ENCODE measurements around the gene PPTC7. TPM values are rescaled to one million over a fixed set of nuclear protein-coding genes. Genes with fewer than 3 reads are reported as not detected.

Gene PPTC7
- total and polyA plus RNA-seq, 4 donors: 5.6 to 15.7 (median 8.3) TPM

GRCh38 chr12:110616471-110617115, 33.5 kb upstream of the PPTC7 start:
- TF ChIP-seq FOXA2 (IDR thresholded peaks at IDR 0.05): no peak
- TF ChIP-seq RAD21 (IDR thresholded peaks at IDR 0.05): no peak
- no peak for TF ChIP-seq YY1 (IDR thresholded peaks at IDR 0.05)
- TF ChIP-seq, protein P1, sequence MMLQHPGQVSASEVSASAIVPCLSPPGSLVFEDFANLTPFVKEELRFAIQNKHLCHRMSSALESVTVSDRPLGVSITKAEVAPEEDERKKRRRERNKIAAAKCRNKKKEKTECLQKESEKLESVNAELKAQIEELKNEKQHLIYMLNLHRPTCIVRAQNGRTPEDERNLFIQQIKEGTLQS (IDR thresholded peaks at IDR 0.05): no peak
- TF ChIP-seq NR2F2 (IDR thresholded peaks at IDR 0.05): no peak
- TF ChIP-seq REST (IDR thresholded peaks at IDR 0.05): no peak
- no peak for TF ChIP-seq HNF4G (IDR thresholded peaks at IDR 0.05)
- TF ChIP-seq FOXA1 (IDR thresholded peaks at IDR 0.05): no peak
- no peak for TF ChIP-seq GABPA (IDR thresholded peaks at IDR 0.05 in 1 of 2, conservative IDR thresholded peaks at IDR 0.05 in 1 of 2)
- TF ChIP-seq CTCF (IDR thresholded peaks at IDR 0.05; ENCODE audit: low read depth, low read length, missing input control): no peak
- TF ChIP-seq EGR1 (IDR thresholded peaks at IDR 0.05; ENCODE audit: low read depth in 2 of 2): no peak
- no peak for TF ChIP-seq SP1 (IDR thresholded peaks at IDR 0.05)
- TF ChIP-seq, protein P2, sequence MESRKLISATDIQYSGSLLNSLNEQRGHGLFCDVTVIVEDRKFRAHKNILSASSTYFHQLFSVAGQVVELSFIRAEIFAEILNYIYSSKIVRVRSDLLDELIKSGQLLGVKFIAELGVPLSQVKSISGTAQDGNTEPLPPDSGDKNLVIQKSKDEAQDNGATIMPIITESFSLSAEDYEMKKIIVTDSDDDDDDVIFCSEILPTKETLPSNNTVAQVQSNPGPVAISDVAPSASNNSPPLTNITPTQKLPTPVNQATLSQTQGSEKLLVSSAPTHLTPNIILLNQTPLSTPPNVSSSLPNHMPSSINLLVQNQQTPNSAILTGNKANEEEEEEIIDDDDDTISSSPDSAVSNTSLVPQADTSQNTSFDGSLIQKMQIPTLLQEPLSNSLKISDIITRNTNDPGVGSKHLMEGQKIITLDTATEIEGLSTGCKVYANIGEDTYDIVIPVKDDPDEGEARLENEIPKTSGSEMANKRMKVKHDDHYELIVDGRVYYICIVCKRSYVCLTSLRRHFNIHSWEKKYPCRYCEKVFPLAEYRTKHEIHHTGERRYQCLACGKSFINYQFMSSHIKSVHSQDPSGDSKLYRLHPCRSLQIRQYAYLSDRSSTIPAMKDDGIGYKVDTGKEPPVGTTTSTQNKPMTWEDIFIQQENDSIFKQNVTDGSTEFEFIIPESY (IDR thresholded peaks at IDR 0.05): no peak
- 98% methylated on average over 5 of the region's 5 CpGs for WGBS

DNA sequence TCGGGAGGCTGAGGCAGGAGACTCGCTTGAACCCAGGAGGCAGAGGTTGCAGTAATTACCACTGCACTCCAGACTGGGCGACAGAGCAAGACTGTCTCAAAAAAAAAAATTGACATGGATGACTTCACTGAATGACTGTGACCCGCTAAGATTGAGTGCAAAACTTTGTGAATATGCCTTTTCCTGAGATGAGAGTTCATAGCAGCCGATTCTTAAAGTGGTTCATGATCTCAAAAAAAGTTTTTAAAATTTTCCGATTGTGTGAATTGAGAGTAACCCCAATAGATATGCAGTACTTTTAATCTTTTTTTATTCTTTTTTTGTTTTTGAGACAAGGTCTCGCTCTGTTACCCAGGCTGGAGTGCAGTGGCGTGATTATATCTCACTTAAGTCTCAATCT, 32.1 kb upstream of the PPTC7 start:
- Histone ChIP-seq H3K27me3 (ENCODE audit: control insufficient read depth in 4 of 4, insufficient read depth in 4 of 4, low read length in 3 of 4) (no peaks in the 10 kb centered on the region), H3K9ac (ENCODE audit: low read depth in 1 of 2, low read length in 2 of 2) (no peak overlapping the region), H3K4me3 (ENCODE audit: low read depth in 1 of 3, low read length in 3 of 3) (no peak overlapping the region), H3K4me1 (ENCODE audit: control insufficient read depth in 4 of 4, insufficient read depth in 4 of 4, low read length in 3 of 4) (peaks cover 0 to 8% (median 5%) of the 10 kb centered on the region in 4 donors), H3K9me3 (ENCODE audit: control insufficient read depth in 4 of 4, low read length in 3 of 4) (no peaks in the 10 kb centered on the region), H3K36me3 (ENCODE audit: control insufficient read depth in 4 of 4, insufficient read depth in 3 of 4, low read depth in 1 of 4, low read length in 3 of 4) (no peaks in the 10 kb centered on the region), H3K27ac (ENCODE audit: low read depth in 1 of 2, low read length in 2 of 2) (no peak overlapping the region)
- DNase-seq (ENCODE audit: low spot score): no peak
- WGBS: 94% methylated on average over 8 of the region's 8 CpGs
- no peak for TF ChIP-seq TAF1 (conservative IDR thresholded peaks at IDR 0.05)
- no peak for TF ChIP-seq HNF4G (IDR thresholded peaks at IDR 0.05)
- no peak for TF ChIP-seq RAD21 (IDR thresholded peaks at IDR 0.05)
- no peak for TF ChIP-seq HNF4A (conservative IDR thresholded peaks at IDR 0.05)
- no peak for TF ChIP-seq RXRA (IDR thresholded peaks at IDR 0.05)
- no peak for TF ChIP-seq JUND (IDR thresholded peaks at IDR 0.05)
- TF ChIP-seq, protein P3, sequence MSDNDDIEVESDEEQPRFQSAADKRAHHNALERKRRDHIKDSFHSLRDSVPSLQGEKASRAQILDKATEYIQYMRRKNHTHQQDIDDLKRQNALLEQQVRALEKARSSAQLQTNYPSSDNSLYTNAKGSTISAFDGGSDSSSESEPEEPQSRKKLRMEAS (IDR thresholded peaks at IDR 0.05): no peak
- no peak for TF ChIP-seq SP1 (IDR thresholded peaks at IDR 0.05)
- TF ChIP-seq CTCF (IDR thresholded peaks at IDR 0.05; ENCODE audit: low read depth, low read length, missing input control): no peak
- TF ChIP-seq, protein P2 (IDR thresholded peaks at IDR 0.05): no peak
- TF ChIP-seq, protein P1 (IDR thresholded peaks at IDR 0.05): no peak
- no peak for TF ChIP-seq EGR1 (IDR thresholded peaks at IDR 0.05; ENCODE audit: low read depth in 2 of 2)
- no peak for TF ChIP-seq FOXA1 (IDR thresholded peaks at IDR 0.05)
- TF ChIP-seq FOXA2 (IDR thresholded peaks at IDR 0.05): no peak
- TF ChIP-seq NR2F2 (IDR thresholded peaks at IDR 0.05): no peak

More at GRCh38 chr12:110616471-110617115, 33.5 kb upstream of the PPTC7 start:
- DNase-seq (ENCODE audit: low spot score): no peak
- H3K27ac ChIP-seq (ENCODE audit: low read depth in 1 of 2, low read length in 2 of 2): no peak overlapping the region
- no peaks in the 10 kb centered on the region for H3K27me3 ChIP-seq (ENCODE audit: control insufficient read depth in 4 of 4, insufficient read depth in 4 of 4, low read length in 3 of 4)
- peaks cover 0 to 8% (median 5%) of the 10 kb centered on the region in 4 donors for H3K4me1 ChIP-seq (ENCODE audit: control insufficient read depth in 4 of 4, insufficient read depth in 4 of 4, low read length in 3 of 4)
- H3K36me3 ChIP-seq (ENCODE audit: control insufficient read depth in 4 of 4, insufficient read depth in 3 of 4, low read depth in 1 of 4, low read length in 3 of 4): no peaks in the 10 kb centered on the region
- H3K4me3 ChIP-seq (ENCODE audit: low read depth in 1 of 3, low read length in 3 of 3): no peak overlapping the region
- no peaks in the 10 kb centered on the region for H3K9me3 ChIP-seq (ENCODE audit: control insufficient read depth in 4 of 4, low read length in 3 of 4)
- H3K9ac ChIP-seq (ENCODE audit: low read depth in 1 of 2, low read length in 2 of 2): no peak overlapping the region

All from liver (tissue), 9 donors.